Ishikawa (cell line): ENCODE measurements around the gene TNFRSF19.

Experiments
- CEBPB ChIP-seq: IDR thresholded peaks from 2 replicates; pipeline ENCODE4 v1.6.1; 2012
- CREB1 ChIP-seq: IDR thresholded peaks from 2 replicates; pipeline ENCODE4 v1.6.1; 2012; ENCODE audit warnings: low read depth
- EGR1 ChIP-seq: IDR thresholded peaks from 2 replicates; pipeline ENCODE4 v1.6.1; 2012
- EP300 ChIP-seq: IDR thresholded peaks from 2 replicates; pipeline ENCODE4 v1.6.1; 2012; ENCODE audit warnings: borderline replicate concordance
- FOXM1 ChIP-seq: IDR thresholded peaks from 2 replicates; pipeline ENCODE4 v1.6.1; 2012; ENCODE audit warnings: low read depth, borderline replicate concordance
- MAX ChIP-seq: IDR thresholded peaks from 2 replicates; pipeline ENCODE4 v1.6.1; 2012
- NFIC ChIP-seq: IDR thresholded peaks from 2 replicates; pipeline ENCODE4 v1.6.1; 2012
- RAD21 ChIP-seq: IDR thresholded peaks from 2 replicates; pipeline ENCODE4 v1.6.1; 2012; ENCODE audit warnings: low read depth
- TAF1 ChIP-seq: IDR thresholded peaks from 2 replicates; pipeline ENCODE4 v1.6.1; 2012; ENCODE audit warnings: low read depth, mild to moderate bottlenecking
- TCF12 ChIP-seq: IDR thresholded peaks from 2 replicates; pipeline ENCODE4 v1.6.1; 2012; ENCODE audit warnings: low read depth
- TEAD4 ChIP-seq: IDR thresholded peaks from 2 replicates; pipeline ENCODE4 v1.6.1; 2012
- YY1 ChIP-seq: IDR thresholded peaks from 2 replicates; pipeline ENCODE4 v1.6.1; 2012; ENCODE audit warnings: low read depth
- ZBTB7A ChIP-seq: IDR thresholded peaks from 2 replicates; pipeline ENCODE4 v1.6.1; 2012; ENCODE audit warnings: low read depth
- TF ChIP-seq, protein P1 (sequence below): IDR thresholded peaks from 2 replicates; pipeline ENCODE4 v1.6.1; 2012
- TF ChIP-seq, protein P2 (sequence below): IDR thresholded peaks from 2 replicates; pipeline ENCODE4 v1.6.1; 2012; ENCODE audit warnings: low read depth, mild to moderate bottlenecking

TNFRSF19 gene

DNA sequence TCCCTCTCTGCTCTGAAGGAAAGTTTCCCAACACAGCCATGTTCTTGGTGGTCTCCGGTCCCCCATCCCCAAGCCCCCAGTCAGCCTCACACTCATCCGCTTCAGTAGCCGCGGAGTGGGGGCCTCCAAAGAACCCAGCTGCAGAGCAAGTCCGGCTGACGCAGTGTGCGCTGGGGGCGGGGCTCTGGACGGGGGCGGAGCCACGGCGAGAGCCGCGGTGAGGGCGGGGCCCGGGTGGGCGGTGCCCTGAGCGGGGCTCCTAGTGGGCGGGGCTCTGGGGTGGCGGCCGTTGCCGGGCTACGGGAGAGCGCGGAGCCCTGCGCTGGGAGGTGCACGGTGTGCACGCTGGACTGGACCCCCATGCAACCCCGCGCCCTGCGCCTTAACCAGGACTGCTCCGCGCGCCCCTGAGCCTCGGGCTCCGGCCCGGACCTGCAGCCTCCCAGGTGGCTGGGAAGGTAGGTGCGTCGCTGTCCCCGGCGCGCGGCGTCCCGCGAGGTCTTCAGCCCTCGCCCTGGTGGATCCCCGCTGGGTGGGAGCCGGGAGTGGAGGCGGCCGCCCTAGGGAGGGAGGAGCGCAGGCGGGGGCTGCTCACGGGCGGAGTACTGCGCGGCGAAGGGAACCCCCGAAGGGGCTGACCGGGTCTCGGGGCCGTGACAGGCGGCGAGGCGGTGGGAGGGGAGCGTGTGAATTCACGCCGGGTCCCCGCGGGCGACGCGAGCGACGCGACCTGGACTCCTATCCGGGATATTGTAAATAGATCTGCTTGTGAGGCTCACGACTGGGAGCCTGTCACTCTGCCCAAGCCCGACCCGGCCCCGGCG lies 9.1 kb downstream of the TNFRSF19 start:
- TF ChIP-seq EP300 = no peak
- peak; percentile 75 for TF ChIP-seq ZBTB7A
- peak; percentile 45 for TF ChIP-seq MAX
- no peak for TF ChIP-seq CREB1
- 0 out of 2 replicates have a peak, but pooled peaks have one; percentile 0 for TF ChIP-seq TCF12
- TF ChIP-seq TAF1 = peak; percentile 20; the same call in 1 of the 2 replicates
- no peak for TF ChIP-seq NFIC

DNA sequence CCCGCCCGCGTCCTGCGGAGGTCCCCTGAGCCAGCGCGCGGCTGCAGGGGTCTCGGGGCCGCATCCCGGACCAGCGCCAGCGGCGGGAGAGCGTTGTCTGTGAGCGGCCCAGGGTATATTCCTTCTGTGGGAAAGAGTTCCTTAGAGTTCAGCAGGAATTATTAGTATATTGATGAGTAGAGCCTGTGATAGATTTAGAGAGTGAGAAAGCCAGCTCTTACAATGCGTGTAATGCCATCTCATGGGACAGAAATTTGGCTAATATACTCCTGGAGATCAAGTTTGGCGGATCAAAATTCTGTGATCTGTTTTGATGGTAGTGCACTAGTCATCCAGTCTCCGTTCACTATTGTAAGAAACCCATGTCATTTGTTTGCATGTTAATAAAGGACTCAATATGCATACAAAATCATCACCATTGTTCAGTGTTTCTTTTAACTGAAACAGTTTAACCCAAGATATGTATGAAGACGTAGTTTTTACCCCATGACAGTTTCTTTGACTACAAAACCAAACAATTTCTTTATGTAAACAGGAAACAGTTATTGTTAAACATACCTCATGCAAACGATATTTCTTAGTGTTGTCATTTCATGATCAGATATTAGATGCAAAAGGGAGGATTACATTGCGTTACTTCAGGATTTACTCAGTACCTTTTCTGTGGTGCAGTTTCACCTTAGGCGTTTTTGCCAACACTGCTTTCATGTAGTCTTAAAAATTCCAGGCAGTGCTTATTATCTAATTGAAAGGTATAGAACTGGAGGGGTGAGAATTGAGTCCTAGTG lies 9.9 kb downstream of the TNFRSF19 start:
- no peak for TF ChIP-seq ZBTB7A
- TF ChIP-seq CREB1 = no peak
- no peak for TF ChIP-seq NFIC
- TF ChIP-seq TEAD4 = no peak
- no peak for TF ChIP-seq RAD21
- no peak for TF ChIP-seq CEBPB
- TF ChIP-seq FOXM1 = no peak
- TF ChIP-seq YY1 = no peak
- no peak for TF ChIP-seq MAX
- TF ChIP-seq TAF1 = no peak
- TF ChIP-seq, protein P1, sequence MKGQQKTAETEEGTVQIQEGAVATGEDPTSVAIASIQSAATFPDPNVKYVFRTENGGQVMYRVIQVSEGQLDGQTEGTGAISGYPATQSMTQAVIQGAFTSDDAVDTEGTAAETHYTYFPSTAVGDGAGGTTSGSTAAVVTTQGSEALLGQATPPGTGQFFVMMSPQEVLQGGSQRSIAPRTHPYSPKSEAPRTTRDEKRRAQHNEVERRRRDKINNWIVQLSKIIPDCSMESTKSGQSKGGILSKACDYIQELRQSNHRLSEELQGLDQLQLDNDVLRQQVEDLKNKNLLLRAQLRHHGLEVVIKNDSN = no peak
- TF ChIP-seq TCF12 = no peak
- TF ChIP-seq, protein P2, sequence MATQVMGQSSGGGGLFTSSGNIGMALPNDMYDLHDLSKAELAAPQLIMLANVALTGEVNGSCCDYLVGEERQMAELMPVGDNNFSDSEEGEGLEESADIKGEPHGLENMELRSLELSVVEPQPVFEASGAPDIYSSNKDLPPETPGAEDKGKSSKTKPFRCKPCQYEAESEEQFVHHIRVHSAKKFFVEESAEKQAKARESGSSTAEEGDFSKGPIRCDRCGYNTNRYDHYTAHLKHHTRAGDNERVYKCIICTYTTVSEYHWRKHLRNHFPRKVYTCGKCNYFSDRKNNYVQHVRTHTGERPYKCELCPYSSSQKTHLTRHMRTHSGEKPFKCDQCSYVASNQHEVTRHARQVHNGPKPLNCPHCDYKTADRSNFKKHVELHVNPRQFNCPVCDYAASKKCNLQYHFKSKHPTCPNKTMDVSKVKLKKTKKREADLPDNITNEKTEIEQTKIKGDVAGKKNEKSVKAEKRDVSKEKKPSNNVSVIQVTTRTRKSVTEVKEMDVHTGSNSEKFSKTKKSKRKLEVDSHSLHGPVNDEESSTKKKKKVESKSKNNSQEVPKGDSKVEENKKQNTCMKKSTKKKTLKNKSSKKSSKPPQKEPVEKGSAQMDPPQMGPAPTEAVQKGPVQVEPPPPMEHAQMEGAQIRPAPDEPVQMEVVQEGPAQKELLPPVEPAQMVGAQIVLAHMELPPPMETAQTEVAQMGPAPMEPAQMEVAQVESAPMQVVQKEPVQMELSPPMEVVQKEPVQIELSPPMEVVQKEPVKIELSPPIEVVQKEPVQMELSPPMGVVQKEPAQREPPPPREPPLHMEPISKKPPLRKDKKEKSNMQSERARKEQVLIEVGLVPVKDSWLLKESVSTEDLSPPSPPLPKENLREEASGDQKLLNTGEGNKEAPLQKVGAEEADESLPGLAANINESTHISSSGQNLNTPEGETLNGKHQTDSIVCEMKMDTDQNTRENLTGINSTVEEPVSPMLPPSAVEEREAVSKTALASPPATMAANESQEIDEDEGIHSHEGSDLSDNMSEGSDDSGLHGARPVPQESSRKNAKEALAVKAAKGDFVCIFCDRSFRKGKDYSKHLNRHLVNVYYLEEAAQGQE = no peak
- TF ChIP-seq EGR1 = no peak
- TF ChIP-seq EP300 = no peak

GRCh38 chr13:23580684-23581060 lies 10.5 kb downstream of the TNFRSF19 start:
- TF ChIP-seq, protein P2 = no peak
- TF ChIP-seq FOXM1 (no peak), MAX (no peak), TCF12 (no peak), NFIC (no peak), RAD21 (no peak), EGR1 (no peak), ZBTB7A (no peak), TEAD4 (no peak), CREB1 (no peak), YY1 (no peak), CEBPB (no peak), EP300 (no peak), TAF1 (no peak)
- TF ChIP-seq, protein P1 = no peak

GRCh38 chr13:23583491-23583890 lies 13.3 kb downstream of the TNFRSF19 start:
- TF ChIP-seq YY1 (no peak), TAF1 (no peak), RAD21 (no peak), NFIC (no peak), ZBTB7A (no peak), CREB1 (no peak)
- TF ChIP-seq, protein P2 = no peak
